SW480 (cell line): ENCODE data around the gene PTH1R.

Source experiments
- DNase-seq: peaks from one replicate; pipeline ENCODE4 v3.0.0-alpha.2; 2016; ENCODE audit warnings: low spot score

Gene PTH1R

GRCh38 chr3:46849686-46850467, 27.6 kb upstream of the PTH1R start:
- no peak for DNase-seq

GRCh38 chr3:46850468-46850779, 27.1 kb upstream of the PTH1R start:
- no peak for DNase-seq

GRCh38 chr3:46851364-46852333, 25.9 kb upstream of the PTH1R start:
- DNase-seq = no peak

GRCh38 chr3:46852334-46852720, 25.2 kb upstream of the PTH1R start:
- no peak for DNase-seq

- DNase-seq = no peak
These were observed 24.6 kb upstream of the PTH1R start for GRCh38 chr3:46852839-46853355.

GRCh38 chr3:46853441-46854415, 23.8 kb upstream of the PTH1R start:
- DNase-seq = no peak

- DNase-seq = no peak
These were observed 22.9 kb upstream of the PTH1R start for GRCh38 chr3:46854555-46854991.

GRCh38 chr3:46856576-46857471, 20.7 kb upstream of the PTH1R start:
- no peak for DNase-seq

- DNase-seq = no peak
These were observed 19.8 kb upstream of the PTH1R start for GRCh38 chr3:46857485-46858341.

GRCh38 chr3:46858456-46858855, 19.1 kb upstream of the PTH1R start:
- DNase-seq = no peak

GRCh38 chr3:46859001-46859710, 18.4 kb upstream of the PTH1R start:
- DNase-seq = no peak

- no peak for DNase-seq
These were observed 17.3 kb upstream of the PTH1R start for GRCh38 chr3:46860017-46860809.

GRCh38 chr3:46860810-46861604, 16.5 kb upstream of the PTH1R start:
- DNase-seq = no peak

- no peak for DNase-seq
These were observed 15.7 kb upstream of the PTH1R start for GRCh38 chr3:46861605-46862368.

- DNase-seq = no peak
These were observed 15.0 kb upstream of the PTH1R start for GRCh38 chr3:46862369-46863025.

- no peak for DNase-seq
These were observed 14.2 kb upstream of the PTH1R start, which contains the start of gene MYL3 for GRCh38 chr3:46863261-46863782. Gene MYL3 (minus strand): TSS chr3:46863444. CDS start chr3:46863390, 54 bp downstream.
